WTC11 (cell line): ENCODE data around the gene NKD1. TPM values are rescaled to one million over a fixed set of nuclear protein-coding genes. Genes with fewer than 3 reads are reported as not detected.

ENCODE experiments used
- ATAC-seq: fragments of 200-7000 bp; cut with Tn5 transposase; 2 replicates; pipeline ENCODE4 v1.10.0; 2021; ENCODE audit warnings: mild to moderate bottlenecking, moderate library complexity
- CTCF ChIA-PET: fragments of 300-600 bp; sonication (Branson Sonifier 250); formaldehyde crosslinking; loops from one replicate; lab custom pipeline; 2021; ENCODE audit warnings: antibody characterized with exemption; lab: Charles Lee
- POLR2A ChIA-PET: fragments of 350-600 bp; sonication (Branson Sonifier 250); formaldehyde crosslinking; loops from one replicate; lab custom pipeline; 2021; ENCODE audit warnings: antibody characterized with exemption; lab: Charles Lee
- DNase-seq: peaks from one replicate; pipeline ENCODE4 v3.0.0; 2021; ENCODE audit warnings: low spot score
- H3K27ac Mint-ChIP-seq: 2 replicates; pipeline ENCODE4 v1.8.0; 2021; ENCODE audit warnings: mixed read lengths
- H3K27me3 Mint-ChIP-seq: 2 replicates; pipeline ENCODE4 v1.8.0; 2021; ENCODE audit warnings: low read depth, mild to moderate bottlenecking, moderate library complexity, mixed read lengths
- H3K36me3 Mint-ChIP-seq: 2 replicates; pipeline ENCODE4 v1.8.0; 2021; ENCODE audit warnings: mixed read lengths
- H3K4me1 Mint-ChIP-seq: 2 replicates; pipeline ENCODE4 v1.8.0; 2022; ENCODE audit warnings: mixed read lengths
- H3K4me3 Mint-ChIP-seq: 2 replicates; pipeline ENCODE4 v1.8.0; 2021; ENCODE audit warnings: mild to moderate bottlenecking, moderate library complexity, mixed read lengths
- H3K9me3 Mint-ChIP-seq: 2 replicates; pipeline ENCODE4 v1.8.0; 2021; ENCODE audit warnings: mixed read lengths
- ATF1 ChIP-seq: sonication (generic); formaldehyde crosslinking; IDR thresholded peaks from 2 replicates; pipeline ENCODE4 v1.8.1; 2023; ENCODE audit warnings: mild to moderate bottlenecking, moderate library complexity, missing genetic modification reagents
- CBFB ChIP-seq: sonication (generic); formaldehyde crosslinking; IDR thresholded peaks from 2 replicates; pipeline ENCODE4 v1.8.1; 2022; ENCODE audit warnings: mild to moderate bottlenecking, low read depth, missing genetic modification reagents
- E2F4 ChIP-seq: sonication (generic); formaldehyde crosslinking; IDR thresholded peaks from 2 replicates; pipeline ENCODE4 v1.8.1; 2022; ENCODE audit warnings: low read depth, mild to moderate bottlenecking, moderate library complexity, missing genetic modification reagents, borderline replicate concordance
- ETV6 ChIP-seq: sonication (generic); formaldehyde crosslinking; IDR thresholded peaks from 2 replicates; pipeline ENCODE4 v1.8.1; 2022; ENCODE audit warnings: mild to moderate bottlenecking, missing genetic modification reagents
- HMGA2 ChIP-seq: fragments of 250-450 bp; sonication (Bioruptor Pico); IDR thresholded peaks from 2 replicates; pipeline ENCODE4 v1.4.0; 2021; ENCODE audit warnings: mild to moderate bottlenecking, moderate library complexity
- HMGXB4 ChIP-seq: sonication (generic); formaldehyde crosslinking; IDR thresholded peaks from 2 replicates; pipeline ENCODE4 v1.8.1; 2023; ENCODE audit warnings: mild to moderate bottlenecking, moderate library complexity, missing genetic modification reagents
- NFE2L1 ChIP-seq: sonication (generic); formaldehyde crosslinking; IDR thresholded peaks from 2 replicates; pipeline ENCODE4 v1.8.1; 2023; ENCODE audit warnings: missing genetic modification reagents
- NFYB ChIP-seq: sonication (generic); formaldehyde crosslinking; conservative IDR thresholded peaks from 2 replicates; pipeline ENCODE4 v1.8.0; 2022; ENCODE audit warnings: low read depth, missing genetic modification reagents
- SOX15 ChIP-seq: fragments of 250-450 bp; sonication (Bioruptor Pico); IDR thresholded peaks from 2 replicates; pipeline ENCODE4 v1.9.0; 2021; ENCODE audit warnings: mild to moderate bottlenecking
- TEAD1 ChIP-seq: sonication (generic); formaldehyde crosslinking; IDR thresholded peaks from 2 replicates; pipeline ENCODE4 v1.8.0; 2022; ENCODE audit warnings: mild to moderate bottlenecking, missing genetic modification reagents
- ZNF121 ChIP-seq: sonication (generic); formaldehyde crosslinking; IDR thresholded peaks from 2 replicates; pipeline ENCODE4 v1.8.0; 2023; ENCODE audit warnings: missing genetic modification reagents
- ZNF138 ChIP-seq: sonication (generic); formaldehyde crosslinking; conservative IDR thresholded peaks from 2 replicates; pipeline ENCODE4 v1.8.1; 2022; ENCODE audit warnings: mild to moderate bottlenecking, moderate library complexity, missing genetic modification reagents
- ZNF263 ChIP-seq: sonication (generic); formaldehyde crosslinking; IDR thresholded peaks from 2 replicates; pipeline ENCODE4 v1.8.1; 2022; ENCODE audit warnings: low read depth, mild to moderate bottlenecking, moderate library complexity, missing genetic modification reagents
- ZNF396 ChIP-seq: fragments of 250-450 bp; sonication (Bioruptor Pico); IDR thresholded peaks from 2 replicates; pipeline ENCODE4 v1.8.0; 2021; ENCODE audit warnings: mild to moderate bottlenecking, moderate library complexity, borderline replicate concordance
- total RNA-seq: library from RNA; stranded (reverse); gene quantifications from 3 replicates; pipeline ENCODE4 v1.2.3, GENCODE V29; 2021
- TF ChIP-seq, protein P1 (sequence below): sonication (generic); formaldehyde crosslinking; IDR thresholded peaks from 2 replicates; pipeline ENCODE4 v1.8.0; 2022; ENCODE audit warnings: mild to moderate bottlenecking, missing genetic modification reagents
- TF ChIP-seq, protein P2 (sequence below): sonication (generic); formaldehyde crosslinking; IDR thresholded peaks from 2 replicates; pipeline ENCODE4 v1.8.0; 2022; ENCODE audit warnings: mild to moderate bottlenecking, missing genetic modification reagents
- TF ChIP-seq, protein P3 (sequence below): sonication (generic); formaldehyde crosslinking; conservative IDR thresholded peaks from 2 replicates; pipeline ENCODE4 v1.8.1; 2023; ENCODE audit warnings: mild to moderate bottlenecking, low read depth, missing genetic modification reagents, moderate library complexity
- TF ChIP-seq, protein P4 (sequence below): sonication (generic); formaldehyde crosslinking; IDR thresholded peaks from 2 replicates; pipeline ENCODE4 v1.8.0; 2023; ENCODE audit warnings: missing genetic modification reagents

The NKD1 gene
- total RNA-seq, 1 experiment from 2014 or later, result 6.0 TPM

GRCh38 chr16:50634090-50634489 lies 85.9 kb downstream of the NKD1 start (continued):
- TF ChIP-seq HMGXB4 (CRISPR knock-in tag) (no peak), E2F4 (no peak), TEAD1 (CRISPR knock-in tag) (no peak), ZNF121 (CRISPR knock-in tag) (no peak), NFYB (CRISPR knock-in tag) (no peak), SOX15 (CRISPR knock-in tag) (no peak), ZNF263 (CRISPR knock-in tag) (no peak), HMGA2 (CRISPR knock-in tag) (no peak), ZNF138 (CRISPR knock-in tag) (no peak), ZNF396 (no peak), ATF1 (CRISPR knock-in tag) (no peak), CBFB (CRISPR knock-in tag) (no peak), ETV6 (CRISPR knock-in tag) (no peak), NFE2L1 (no peak)
- TF ChIP-seq, protein P1, sequence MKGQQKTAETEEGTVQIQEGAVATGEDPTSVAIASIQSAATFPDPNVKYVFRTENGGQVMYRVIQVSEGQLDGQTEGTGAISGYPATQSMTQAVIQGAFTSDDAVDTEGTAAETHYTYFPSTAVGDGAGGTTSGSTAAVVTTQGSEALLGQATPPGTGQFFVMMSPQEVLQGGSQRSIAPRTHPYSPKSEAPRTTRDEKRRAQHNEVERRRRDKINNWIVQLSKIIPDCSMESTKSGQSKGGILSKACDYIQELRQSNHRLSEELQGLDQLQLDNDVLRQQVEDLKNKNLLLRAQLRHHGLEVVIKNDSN (CRISPR knock-in tag), result no peak
- TF ChIP-seq, protein P2, sequence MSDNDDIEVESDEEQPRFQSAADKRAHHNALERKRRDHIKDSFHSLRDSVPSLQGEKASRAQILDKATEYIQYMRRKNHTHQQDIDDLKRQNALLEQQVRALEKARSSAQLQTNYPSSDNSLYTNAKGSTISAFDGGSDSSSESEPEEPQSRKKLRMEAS (CRISPR knock-in tag), result no peak
- TF ChIP-seq, protein P3, sequence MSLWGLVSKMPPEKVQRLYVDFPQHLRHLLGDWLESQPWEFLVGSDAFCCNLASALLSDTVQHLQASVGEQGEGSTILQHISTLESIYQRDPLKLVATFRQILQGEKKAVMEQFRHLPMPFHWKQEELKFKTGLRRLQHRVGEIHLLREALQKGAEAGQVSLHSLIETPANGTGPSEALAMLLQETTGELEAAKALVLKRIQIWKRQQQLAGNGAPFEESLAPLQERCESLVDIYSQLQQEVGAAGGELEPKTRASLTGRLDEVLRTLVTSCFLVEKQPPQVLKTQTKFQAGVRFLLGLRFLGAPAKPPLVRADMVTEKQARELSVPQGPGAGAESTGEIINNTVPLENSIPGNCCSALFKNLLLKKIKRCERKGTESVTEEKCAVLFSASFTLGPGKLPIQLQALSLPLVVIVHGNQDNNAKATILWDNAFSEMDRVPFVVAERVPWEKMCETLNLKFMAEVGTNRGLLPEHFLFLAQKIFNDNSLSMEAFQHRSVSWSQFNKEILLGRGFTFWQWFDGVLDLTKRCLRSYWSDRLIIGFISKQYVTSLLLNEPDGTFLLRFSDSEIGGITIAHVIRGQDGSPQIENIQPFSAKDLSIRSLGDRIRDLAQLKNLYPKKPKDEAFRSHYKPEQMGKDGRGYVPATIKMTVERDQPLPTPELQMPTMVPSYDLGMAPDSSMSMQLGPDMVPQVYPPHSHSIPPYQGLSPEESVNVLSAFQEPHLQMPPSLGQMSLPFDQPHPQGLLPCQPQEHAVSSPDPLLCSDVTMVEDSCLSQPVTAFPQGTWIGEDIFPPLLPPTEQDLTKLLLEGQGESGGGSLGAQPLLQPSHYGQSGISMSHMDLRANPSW (CRISPR knock-in tag), result no peak

- H3K9me3 Mint-ChIP-seq, result no peaks in the 10 kb centered on the region
- ATAC-seq, result no peak
- no peak for DNase-seq
- TF ChIP-seq, protein P4, sequence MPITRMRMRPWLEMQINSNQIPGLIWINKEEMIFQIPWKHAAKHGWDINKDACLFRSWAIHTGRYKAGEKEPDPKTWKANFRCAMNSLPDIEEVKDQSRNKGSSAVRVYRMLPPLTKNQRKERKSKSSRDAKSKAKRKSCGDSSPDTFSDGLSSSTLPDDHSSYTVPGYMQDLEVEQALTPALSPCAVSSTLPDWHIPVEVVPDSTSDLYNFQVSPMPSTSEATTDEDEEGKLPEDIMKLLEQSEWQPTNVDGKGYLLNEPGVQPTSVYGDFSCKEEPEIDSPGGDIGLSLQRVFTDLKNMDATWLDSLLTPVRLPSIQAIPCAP, result no peak
- ChIA-PET CTCF (interaction anchor here (0.8 to 3.9 kb wide), 10 partner anchors 7 to 308 kb away, joined by 3 to 21 read pairs (median 3); no protein-coding TSS in a partner anchor), POLR2A (interaction anchor here (1.4 kb wide), 1 partner anchor 9 kb away, joined by 3 read pairs; no protein-coding TSS in a partner anchor)
- no peaks in the 10 kb centered on the region for H3K27me3 Mint-ChIP-seq
- no peaks in the 10 kb centered on the region for H3K4me1 Mint-ChIP-seq
- no peak overlapping the region for H3K4me3 Mint-ChIP-seq
- H3K36me3 Mint-ChIP-seq, result no peaks in the 10 kb centered on the region
- H3K27ac Mint-ChIP-seq, result no peak overlapping the region
Observed at GRCh38 chr16:50634947-50635346, 86.8 kb downstream of the NKD1 start.
